B cell (primary cell): ENCODE data around the gene PTCD1. TPM values are rescaled to one million over a fixed set of nuclear protein-coding genes. Genes with fewer than 3 reads are reported as not detected.
A peak's percentile ranks its signal among the peaks of the same experiment; 100 is the strongest.

ENCODE experiments used
- ATAC-seq: fragments of 200-7000 bp; cut with Tn5 transposase; one replicate; pipeline ENCODE4 v1.10.0; 2021; ENCODE audit warnings: low read depth, mild to moderate bottlenecking, moderate number of reproducible peaks, moderate library complexity
- CTCF ChIA-PET: fragments of 350-600 bp; sonication (Branson Sonifier 250); formaldehyde crosslinking; loops from one replicate; lab custom pipeline; 2021; ENCODE audit warnings: antibody characterized with exemption, inconsistent platforms; lab: Charles Lee
- POLR2A ChIA-PET: fragments of 350-600 bp; sonication (Branson Sonifier 250); formaldehyde crosslinking; loops from one replicate; lab custom pipeline; 2021; ENCODE audit warnings: antibody characterized with exemption; lab: Charles Lee
- DNase-seq: peaks from one replicate; pipeline ENCODE4 v3.0.0; 2013
- H2AFZ ChIP-seq: 2 replicates; pipeline ENCODE4 v1.6.1; 2012; ENCODE audit warnings: mild to moderate bottlenecking, low read depth, low read length; ENCODE audit not compliant: insufficient read depth, poor library complexity, severe bottlenecking
- H3K27ac ChIP-seq, 2 donors: 1 replicate in 1 of 2; 2 replicates in 1 of 2; pipeline ENCODE4 v1.5.1; 2012 to 2013; ENCODE audit warnings: low read length in 2 of 2, mild to moderate bottlenecking in 2 of 2, moderate library complexity in 1 of 2
- H3K27me3 ChIP-seq, 4 experiments: fragments of 200-600 bp in 1 of 4; sonication (generic) in 1 of 4; replicated peaks in 1 of 4; 1 replicate in 2 of 4; 2 replicates in 2 of 4; pipeline versions ENCODE4 v1.6.1 to v1.7.0; 2013 to 2016; ENCODE audit warnings: low read length in 3 of 4, mild to moderate bottlenecking in 2 of 4, mixed read lengths in 1 of 4, moderate library complexity in 1 of 4; ENCODE audit not compliant: insufficient read depth in 4 of 4, control insufficient read depth in 3 of 4; ENCODE audit errors: control extremely low read depth in 1 of 4
- H3K36me3 ChIP-seq, 2 experiments: replicated peaks in 1 of 2; 1 replicate in 1 of 2; 2 replicates in 1 of 2; pipeline versions ENCODE4 v1.6.1 to v1.7.1; 2013; ENCODE audit warnings: low read length in 1 of 2; ENCODE audit not compliant: insufficient read depth in 2 of 2, control insufficient read depth in 1 of 2; ENCODE audit errors: control extremely low read depth in 1 of 2, extremely low read depth in 1 of 2
- H3K4me1 ChIP-seq, 2 donors: fragments of 200-600 bp in 1 of 2; sonication (generic) in 1 of 2; 1 replicate in 1 of 2; 2 replicates in 1 of 2; pipeline versions ENCODE4 v1.5.1 to v1.6.1; 2013 to 2017; ENCODE audit warnings: low read length in 2 of 2; ENCODE audit not compliant: control insufficient read depth in 2 of 2, insufficient read depth in 2 of 2
- H3K4me2 ChIP-seq: replicated peaks from 2 replicates; pipeline ENCODE3; 2012; ENCODE audit warnings: mild to moderate bottlenecking, low read depth, low read length; ENCODE audit not compliant: poor library complexity, severe bottlenecking
- H3K4me3 ChIP-seq, 5 experiments: fragments of 200-600 bp in 1 of 5; sonication (generic) in 1 of 5; 1 replicate in 3 of 5; 2 replicates in 2 of 5; pipeline versions ENCODE4 v1.5.1 to v1.7.0; 2011 to 2016; ENCODE audit warnings: low read length in 4 of 5, mild to moderate bottlenecking in 4 of 5, low read depth in 2 of 5, control low read depth in 1 of 5, moderate library complexity in 1 of 5; ENCODE audit not compliant: insufficient read depth in 1 of 5; ENCODE audit errors: control extremely low read depth in 1 of 5, extremely low read depth in 1 of 5
- H3K79me2 ChIP-seq: fragments of 200-600 bp; sonication (generic); one replicate; pipeline ENCODE4 v1.6.0; 2016; ENCODE audit warnings: low read length; ENCODE audit not compliant: control insufficient read depth, insufficient read depth
- H3K9ac ChIP-seq: fragments of 200-600 bp; sonication (generic); 2 replicates; pipeline ENCODE4 v1.6.1; 2017; ENCODE audit warnings: mild to moderate bottlenecking, low read length, moderate library complexity
- H3K9me3 ChIP-seq, 3 donors: one replicate each; pipeline versions ENCODE4 v1.6.1 to v1.7.1; 2013; ENCODE audit warnings: low read length in 2 of 3; ENCODE audit not compliant: control insufficient read depth in 2 of 3, insufficient read depth in 1 of 3; ENCODE audit errors: control extremely low read depth in 1 of 3
- H4K20me1 ChIP-seq: 2 replicates; pipeline ENCODE4 v1.6.0; 2012; ENCODE audit warnings: mild to moderate bottlenecking, low read length; ENCODE audit not compliant: insufficient read depth, control insufficient read depth, poor library complexity, severe bottlenecking
- H3K27ac Mint-ChIP-seq: one replicate; pipeline ENCODE4 v1.8.0; 2021; ENCODE audit warnings: mixed read lengths
- H3K27me3 Mint-ChIP-seq: one replicate; pipeline ENCODE4 v1.8.0; 2021; ENCODE audit warnings: mixed read lengths
- H3K4me1 Mint-ChIP-seq: one replicate; pipeline ENCODE4 v1.8.0; 2021; ENCODE audit warnings: mixed read lengths
- H3K4me3 Mint-ChIP-seq: one replicate; pipeline ENCODE4 v1.8.0; 2021; ENCODE audit warnings: mixed read lengths
- H3K9me3 Mint-ChIP-seq: one replicate; pipeline ENCODE4 v1.8.0; 2022; ENCODE audit warnings: mixed read lengths; ENCODE audit not compliant: insufficient read depth
- CTCF ChIP-seq: fragments of 200-600 bp; IDR thresholded peaks from one replicate; pipeline ENCODE4 v1.8.0; 2022; ENCODE audit warnings: antibody characterized with exemption, mild to moderate bottlenecking
- EZH2 ChIP-seq: IDR thresholded peaks from 2 replicates; pipeline ENCODE4 v1.6.1; 2012; ENCODE audit warnings: borderline replicate concordance, low read depth, mild to moderate bottlenecking, moderate library complexity, low read length; ENCODE audit not compliant: insufficient read depth, poor library complexity, severe bottlenecking
- WGBS: methylation state at CpG from one replicate; pipeline ENCODE4 v1.1.5; 2013; ENCODE audit warnings: missing lambda C conversion rate; ENCODE audit not compliant: insufficient coverage; 5-methylcytosine and 5-hydroxymethylcytosine counted together
- intact Hi-C: fragments of 100-400 bp; cut with micrococcal nuclease; formaldehyde crosslinking; loops from one replicate; pipeline ENCODE4 v1.10.0; 2022
- polyA plus RNA-seq: library from polyadenylated mRNA; depleted of rRNA; stranded (reverse); fragments of >200 nt; gene quantifications from 2 replicates; pipeline ENCODE4 v1.2.3, GENCODE V29; 2012
- total RNA-seq, 2 donors: library from RNA; stranded (reverse); fragments of 120-200 nt in 1 of 2; gene quantifications; 1 replicate in 1 of 2; 2 replicates in 1 of 2; pipeline versions ENCODE4 v1.2.3 to v1.2.4, GENCODE V29; 2013 to 2022

Gene PTCD1
- total and polyA plus RNA-seq, 2 donors (not counting 1 experiment from before 2014, with no cell fraction given), result 9.7 to 14.8 TPM

GRCh38 chr7:99465421-99465768, 26.8 kb upstream of the PTCD1 start:
- peak overlapping the region; percentile 80 to 96 (median 83) for H3K4me3 ChIP-seq
- H2AFZ ChIP-seq, result peak overlapping the region; percentile 84
- peaks cover 25% of the 10 kb centered on the region for H3K4me1 Mint-ChIP-seq
- H3K27me3 ChIP-seq, result no peaks in the 10 kb centered on the region
- no peaks in the 10 kb centered on the region for H3K9me3 Mint-ChIP-seq
- CTCF ChIA-PET, result no interaction called here
- POLR2A ChIA-PET, result interaction anchor here (1.4 kb wide), 1 partner anchor 57 kb away, joined by 5 read pairs; the partner anchor contains the start of genes BUD31 and PDAP1
- peaks cover 0 to 17% of the 10 kb centered on the region in 2 experiments for H3K36me3 ChIP-seq
- intact Hi-C loops, result no loop called here
- H3K4me3 Mint-ChIP-seq, result peak overlapping the region; percentile 99
- H3K27ac ChIP-seq, result peak overlapping the region; percentile 50 to 80
- DNase-seq (no peak), ATAC-seq (no peak)
- H3K27ac Mint-ChIP-seq, result peak overlapping the region; percentile 89
- peaks cover 20% of the 10 kb centered on the region for H4K20me1 ChIP-seq
- H3K27me3 Mint-ChIP-seq, result no peaks in the 10 kb centered on the region
- H3K9me3 ChIP-seq, result no peaks in the 10 kb centered on the region
- peak overlapping the region; percentile 87 for H3K9ac ChIP-seq
- WGBS, result 3% methylated on average over 9 of the region's 9 CpGs
- peaks cover 64% of the 10 kb centered on the region for H3K79me2 ChIP-seq
- peak overlapping the region; percentile 83 for H3K4me2 ChIP-seq
- H3K4me1 ChIP-seq, result peaks cover 9 to 23% of the 10 kb centered on the region in 2 donors
- TF ChIP-seq CTCF (no peak), EZH2 (no peak)

GRCh38 chr7:99461221-99461620, 22.6 kb upstream of the PTCD1 start:
- Mint-ChIP-seq H3K27me3 (no peaks in the 10 kb centered on the region), H3K4me3 (no peak overlapping the region), H3K27ac (no peak overlapping the region), H3K4me1 (peaks cover 27% of the 10 kb centered on the region), H3K9me3 (no peaks in the 10 kb centered on the region)
- Histone ChIP-seq H3K27me3 (no peaks in the 10 kb centered on the region), H3K9me3 (no peaks in the 10 kb centered on the region), H2AFZ (no peak overlapping the region), H3K36me3 (peaks cover 0 to 44% of the 10 kb centered on the region in 2 experiments), H3K4me1 (peaks cover 9 to 17% of the 10 kb centered on the region in 2 donors), H3K4me2 (no peak overlapping the region), H3K9ac (no peak overlapping the region), H3K4me3 (no peak overlapping the region), H3K79me2 (peaks cover 84% of the 10 kb centered on the region), H3K27ac (no peak overlapping the region), H4K20me1 (peaks cover 55% of the 10 kb centered on the region)
- CTCF ChIA-PET, result no interaction called here
- WGBS, result 96% methylated on average over 2 of the region's 2 CpGs
- POLR2A ChIA-PET, result no interaction called here
- ATAC-seq (no peak), DNase-seq (no peak)
- intact Hi-C loops, result no loop called here
- TF ChIP-seq CTCF (no peak), EZH2 (no peak)
